Aorta (tissue), 5 donors: ENCODE measurements around the gene RBP2. TPM values are rescaled to one million over a fixed set of nuclear protein-coding genes. Genes with fewer than 3 reads are reported as not detected.
"Not testable (repeated sequence)": the region's sequence is repeated elsewhere in the genome, so short reads cannot be mapped to it uniquely, and the experiment has no call there.

Source experiments
- ATAC-seq: fragments of 200-7000 bp; cut with Tn5 transposase; one replicate; pipeline ENCODE4 v1.9.1; 2022; ENCODE audit warnings: moderate library complexity; ENCODE audit not compliant: low FRiP score
- DNase-seq, 2 donors: peaks; one replicate each; pipeline ENCODE4 v3.0.0-alpha.2; 2020
- H3K27ac ChIP-seq, 2 donors: one replicate each; pipeline ENCODE4 v1.5.1; 2013; ENCODE audit warnings: low read length in 2 of 2, mild to moderate bottlenecking in 2 of 2, moderate library complexity in 2 of 2, control low read depth in 1 of 2, inconsistent platforms in 1 of 2, low read depth in 1 of 2
- H3K27me3 ChIP-seq, 2 donors: one replicate each; pipeline ENCODE4 v1.6.1; 2013; ENCODE audit warnings: control low read depth in 1 of 2, low read length in 1 of 2, mild to moderate bottlenecking in 1 of 2, moderate library complexity in 1 of 2; ENCODE audit not compliant: insufficient read depth in 2 of 2, control insufficient read depth in 1 of 2
- H3K36me3 ChIP-seq, 2 donors: one replicate each; pipeline ENCODE4 v1.6.1; 2013; ENCODE audit warnings: control low read depth in 1 of 2, low read length in 1 of 2, mild to moderate bottlenecking in 1 of 2; ENCODE audit not compliant: insufficient read depth in 2 of 2, control insufficient read depth in 1 of 2
- H3K4me1 ChIP-seq, 2 donors: one replicate each; pipeline ENCODE4 v1.6.1; 2013; ENCODE audit warnings: low read length in 2 of 2, control low read depth in 1 of 2, mild to moderate bottlenecking in 1 of 2, moderate library complexity in 1 of 2; ENCODE audit not compliant: insufficient read depth in 2 of 2, control insufficient read depth in 1 of 2
- H3K4me3 ChIP-seq, 2 donors: one replicate each; pipeline ENCODE4 v1.5.1; 2013; ENCODE audit warnings: low read length in 2 of 2, control low read depth in 1 of 2, mild to moderate bottlenecking in 1 of 2
- H3K9me3 ChIP-seq: one replicate; pipeline ENCODE4 v1.6.1; 2013; ENCODE audit warnings: mild to moderate bottlenecking, low read length; ENCODE audit not compliant: control insufficient read depth
- intact Hi-C, 2 donors: fragments of 100-400 bp; cut with DNase I; formaldehyde crosslinking; loops; one replicate each; pipeline versions ENCODE4 v1.14.2 to v1.15.0; 2022
- polyA plus RNA-seq, 2 donors: library from polyadenylated mRNA; stranded (reverse); fragments of 200-250 nt; gene quantifications; one replicate each; pipeline ENCODE4 v1.2.3, GENCODE V29; 2013
- total RNA-seq, 2 donors: library from RNA; stranded (reverse); fragmentation: NEBNext Ultra II Directional; extraction: Animal tissue kit (Norgen Biotek cat#: 25700); gene quantifications; one replicate each; pipeline ENCODE4 v1.2.1, GENCODE V29; 2021
- donor health status: healthy with polysubstance abuse.
- donor health status: Bipolar disorder and iron deficiency.
- donor health status: DM: no; HTN: no; CAD: no.
- donor health status: DM: no; HTN: no; CAD: no.
- donor health status: DM: yes; HTN: yes; CAD: no.

The RBP2 gene
- total and polyA plus RNA-seq, 4 donors = 0.18 to 1,154 TPM; not detected in 2

GRCh38 chr3:139412891-139413290 lies 63.4 kb downstream of the RBP2 start:
- intact Hi-C loops, H3K9me3 ChIP-seq, ATAC-seq: not testable (repeated sequence)

More at GRCh38 chr3:139412891-139413290, 63.4 kb downstream of the RBP2 start:
- not testable (repeated sequence) for H3K27me3 ChIP-seq, H3K36me3 ChIP-seq, DNase-seq, H3K4me3 ChIP-seq, H3K4me1 ChIP-seq, H3K27ac ChIP-seq

Other genes starting within 250 kb of the RBP2 start
- gene MRPS22, start 132.5 kb downstream of the RBP2 start, total RNA-seq = 10 to 100 TPM; 25.4 to 31.0 TPM
- 10 to 100 TPM; 31.2 to 34.3 TPM for gene MRPS22, start 132.5 kb downstream of the RBP2 start, polyA plus RNA-seq
- gene COPB2, start 86.9 kb downstream of the RBP2 start, total RNA-seq = 100 to 1,000 TPM; 124 to 130 TPM
- 10 to 100 TPM; 44.5 to 51.7 TPM for gene COPB2, start 86.9 kb downstream of the RBP2 start, polyA plus RNA-seq
- 10 to 100 TPM; 26.8 to 31.0 TPM for gene RBP1, start 63.2 kb upstream of the RBP2 start, total RNA-seq
- 10 to 100 TPM; 31.9 to 60.4 TPM for gene RBP1, start 63.2 kb upstream of the RBP2 start, polyA plus RNA-seq
- gene NMNAT3, start 201.5 kb upstream of the RBP2 start, total RNA-seq = 10 to 100 TPM in 1 of 2 donors, 1 to 10 TPM in 1; 5.2 to 12.7 TPM
- gene NMNAT3, start 201.5 kb upstream of the RBP2 start, polyA plus RNA-seq = 10 to 100 TPM in 1 of 2 donors, 1 to 10 TPM in 1; 3.4 to 13.1 TPM